K562 (cell line): ENCODE results near the gene MAST1. TPM values are rescaled to one million over a fixed set of nuclear protein-coding genes. Genes with fewer than 3 reads are reported as not detected.

ENCODE experiments used
- EHMT2 ChIP-seq: fragments of 450-650 bp; IDR thresholded peaks from 2 replicates; pipeline ENCODE4 v1.6.1; 2018; ENCODE audit warnings: antibody characterized with exemption
- HDAC1 ChIP-seq, 2 experiments: fragments of 450-650 bp; IDR thresholded peaks; 2 replicates each; pipeline ENCODE4 v1.6.1; 2016 to 2017; ENCODE audit warnings: inconsistent platforms in 1 of 2, mild to moderate bottlenecking in 1 of 2, moderate library complexity in 1 of 2
- HEY1 ChIP-seq: fragments of 250-450 bp; sonication (Bioruptor Pico); IDR thresholded peaks from 2 replicates; pipeline ENCODE4 v1.5.0; 2020; ENCODE audit warnings: mild to moderate bottlenecking, moderate library complexity, borderline replicate concordance
- MGA ChIP-seq: fragments of 450-650 bp; IDR thresholded peaks from 2 replicates; pipeline ENCODE4 v1.6.1; 2016; ENCODE audit warnings: mild to moderate bottlenecking, moderate library complexity
- NFIC ChIP-seq: fragments of 450-650 bp; IDR thresholded peaks from 2 replicates; pipeline ENCODE4 v1.6.1; 2017; ENCODE audit warnings: mild to moderate bottlenecking, inconsistent platforms
- NR3C1 ChIP-seq: sonication (generic); formaldehyde crosslinking; IDR thresholded peaks from 2 replicates; pipeline ENCODE4 v1.8.1; 2022; ENCODE audit warnings: missing genetic modification reagents
- PHB ChIP-seq: fragments of 250-450 bp; sonication (Bioruptor Pico); IDR thresholded peaks from 2 replicates; pipeline ENCODE4 v1.5.0; 2021
- POLR2A ChIP-seq: fragments of 450-650 bp; conservative IDR thresholded peaks from 2 replicates; pipeline ENCODE4 v1.6.1; 2016
- RAD51 ChIP-seq: fragments of 450-650 bp; IDR thresholded peaks from 2 replicates; pipeline ENCODE4 v1.7.1; 2016; ENCODE audit warnings: low read depth, mild to moderate bottlenecking, borderline replicate concordance
- SPI1 ChIP-seq: IDR thresholded peaks from 2 replicates; pipeline ENCODE4 v1.6.1; 2011; ENCODE audit warnings: low read depth, low read length, control low read depth, borderline replicate concordance
- TCF7L2 ChIP-seq: fragments of 150-350 bp; IDR thresholded peaks from 2 replicates; pipeline ENCODE4 v1.6.1; 2016; ENCODE audit warnings: low read depth, mild to moderate bottlenecking, low read length, moderate library complexity
- ZFX ChIP-seq: sonication (generic); formaldehyde crosslinking; IDR thresholded peaks from 2 replicates; pipeline ENCODE4 v1.8.0; 2022; ENCODE audit warnings: mild to moderate bottlenecking, missing genetic modification reagents, moderate library complexity
- ZNF57 ChIP-seq: fragments of 450-650 bp; formaldehyde crosslinking; IDR thresholded peaks from 2 replicates; pipeline ENCODE4 v1.4.0; 2020; ENCODE audit warnings: mild to moderate bottlenecking, moderate library complexity
- polyA plus RNA-seq, 8 experiments: library from polyadenylated mRNA; depleted of rRNA in 4 of 8; stranded (reverse) in 5 of 8; unstranded in 3 of 8; fragments of >200 nt; fragmentation: Nextera tagmentation in 2 of 8; fragmentation: Illumina TruSeq in 1 of 8; extraction: Ambion mirVana in 2 of 8; extraction: Trizol in 1 of 8; gene quantifications; 2 replicates each; pipeline versions ENCODE4 v1.2.1 to v1.2.3, GENCODE V29; 2011 to 2014; ENCODE audit warnings: inconsistent platforms in 1 of 8, missing spikeins in 1 of 8
- total RNA-seq, 7 experiments: library from RNA; depleted of rRNA in 6 of 7; stranded (reverse); fragments of >200 nt in 6 of 7; fragmentation: Illumina TruSeq in 2 of 7; extraction: Trizol in 2 of 7; gene quantifications; 2 replicates each; pipeline versions ENCODE4 v1.2.1 to v1.2.3, GENCODE V29; 2011 to 2021; ENCODE audit warnings: low replicate concordance in 1 of 7
- TF ChIP-seq, protein P1 (sequence below): fragments of 200-800 bp; sonication (Bioruptor generic); IDR thresholded peaks from 2 replicates; pipeline ENCODE4 v1.6.1; 2017; ENCODE audit warnings: missing genetic modification characterization, missing compliant biosample characterization
- TF ChIP-seq, protein P2 (sequence below): IDR thresholded peaks from 3 replicates; pipeline ENCODE4 v1.6.1; 2011; ENCODE audit warnings: borderline replicate concordance, mild to moderate bottlenecking; ENCODE audit not compliant: insufficient read length, insufficient read depth

MAST1 gene
- total and polyA plus RNA-seq, 9 of the 15 experiments (the other 6 are each of a cell fraction or from before 2014, with no cell fraction given), result 0.48 to 10.3 (median 3.9) TPM

- peak; percentile 92 for TF ChIP-seq ZFX (CRISPR knock-in tag)
- peak in 1 of 2 experiments; percentile 98; a peak in 2 of 4 replicates for TF ChIP-seq HDAC1 (IDR thresholded peaks at IDR 0.05)
- TF ChIP-seq EHMT2, result no peak
- TF ChIP-seq, protein P1, sequence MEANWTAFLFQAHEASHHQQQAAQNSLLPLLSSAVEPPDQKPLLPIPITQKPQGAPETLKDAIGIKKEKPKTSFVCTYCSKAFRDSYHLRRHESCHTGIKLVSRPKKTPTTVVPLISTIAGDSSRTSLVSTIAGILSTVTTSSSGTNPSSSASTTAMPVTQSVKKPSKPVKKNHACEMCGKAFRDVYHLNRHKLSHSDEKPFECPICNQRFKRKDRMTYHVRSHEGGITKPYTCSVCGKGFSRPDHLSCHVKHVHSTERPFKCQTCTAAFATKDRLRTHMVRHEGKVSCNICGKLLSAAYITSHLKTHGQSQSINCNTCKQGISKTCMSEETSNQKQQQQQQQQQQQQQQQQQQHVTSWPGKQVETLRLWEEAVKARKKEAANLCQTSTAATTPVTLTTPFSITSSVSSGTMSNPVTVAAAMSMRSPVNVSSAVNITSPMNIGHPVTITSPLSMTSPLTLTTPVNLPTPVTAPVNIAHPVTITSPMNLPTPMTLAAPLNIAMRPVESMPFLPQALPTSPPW, result peak; percentile 31; the same call in 1 of the 2 replicates
- TF ChIP-seq MGA, result peak; percentile 98
- no peak for TF ChIP-seq RAD51
- TF ChIP-seq POLR2A, result peak; percentile 86
- TF ChIP-seq, protein P2, sequence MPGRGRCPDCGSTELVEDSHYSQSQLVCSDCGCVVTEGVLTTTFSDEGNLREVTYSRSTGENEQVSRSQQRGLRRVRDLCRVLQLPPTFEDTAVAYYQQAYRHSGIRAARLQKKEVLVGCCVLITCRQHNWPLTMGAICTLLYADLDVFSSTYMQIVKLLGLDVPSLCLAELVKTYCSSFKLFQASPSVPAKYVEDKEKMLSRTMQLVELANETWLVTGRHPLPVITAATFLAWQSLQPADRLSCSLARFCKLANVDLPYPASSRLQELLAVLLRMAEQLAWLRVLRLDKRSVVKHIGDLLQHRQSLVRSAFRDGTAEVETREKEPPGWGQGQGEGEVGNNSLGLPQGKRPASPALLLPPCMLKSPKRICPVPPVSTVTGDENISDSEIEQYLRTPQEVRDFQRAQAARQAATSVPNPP, result no peak
- TF ChIP-seq NR3C1, result no peak
- no peak for TF ChIP-seq PHB (CRISPR knock-in tag)
- no peak for TF ChIP-seq ZNF57 (CRISPR knock-in tag)
- TF ChIP-seq TCF7L2, result no peak
- TF ChIP-seq NFIC, result peak; percentile 41; the same call in 1 of the 2 replicates
- no peak for TF ChIP-seq SPI1
- no peak for TF ChIP-seq HEY1 (CRISPR knock-in tag)
These were observed 31.9 kb upstream of the MAST1 start, which contains the start of gene RNASEH2A (continued) for GRCh38 chr19:12806242-12807081.
